CD4-positive, alpha-beta T cell treated with Interleukin-4 for 4 hours (primary cell): ENCODE results near the gene MCF2.

ENCODE experiments used
- DNase-seq: peaks from one replicate; pipeline ENCODE4 v3.0.0-alpha.2; 2020

Gene MCF2

GRCh38 chrX:139596068-139596467 lies 111.9 kb downstream of the MCF2 start:
- DNase-seq: no peak

- no peak for DNase-seq
Measured at GRCh38 chrX:139585613-139586012, 122.4 kb downstream of the MCF2 start.

- no peak for DNase-seq
Measured at GRCh38 chrX:139581068-139581467, 126.9 kb downstream of the MCF2 start.

- DNase-seq: no peak
Measured at GRCh38 chrX:139566981-139567380, 141.0 kb downstream of the MCF2 start.

GRCh38 chrX:139563251-139563650 lies 144.7 kb downstream of the MCF2 start:
- no peak for DNase-seq

- DNase-seq: no peak
Measured at GRCh38 chrX:139560221-139560620, 147.7 kb downstream of the MCF2 start.

GRCh38 chrX:139559383-139560042 lies 148.5 kb downstream of the MCF2 start:
- peak; percentile 4 for DNase-seq

GRCh38 chrX:139554991-139555675 lies 152.8 kb downstream of the MCF2 start:
- DNase-seq: no peak

- DNase-seq: no peak
Measured at GRCh38 chrX:139554376-139554775, 153.6 kb downstream of the MCF2 start.

GRCh38 chrX:139544591-139544990 lies 163.4 kb downstream of the MCF2 start:
- DNase-seq: no peak

GRCh38 chrX:139543920-139544319 lies 164.0 kb downstream of the MCF2 start:
- no peak for DNase-seq

- DNase-seq: no peak
Measured at GRCh38 chrX:139542652-139543051, 165.3 kb downstream of the MCF2 start.

- no peak for DNase-seq
Measured at GRCh38 chrX:139538907-139539790, 168.8 kb downstream of the MCF2 start.

GRCh38 chrX:139533444-139533843 lies 174.5 kb downstream of the MCF2 start:
- no peak for DNase-seq

GRCh38 chrX:139532834-139533233 lies 175.1 kb downstream of the MCF2 start:
- no peak for DNase-seq
